Esophagus squamous epithelium (tissue), 4 donors: ENCODE measurements around the gene HSD17B4.
"Not testable (repeated sequence)": the region's sequence is repeated elsewhere in the genome, so short reads cannot be mapped to it uniquely, and the experiment has no call there.

Experiments
- CTCF ChIP-seq, 6 experiments: fragments of 450-650 bp in 4 of 6; fragments of 200-600 bp in 2 of 6; sonication (generic) in 2 of 6; IDR thresholded peaks; one replicate each; pipeline ENCODE4 v1.5.1; 2016 to 2019; ENCODE audit warnings: antibody characterized with exemption in 6 of 6, mild to moderate bottlenecking in 4 of 6, moderate library complexity in 4 of 6
- POLR2A ChIP-seq, 4 donors: fragments of 450-650 bp; IDR thresholded peaks; one replicate each; pipeline ENCODE4 v1.6.1; 2017; ENCODE audit warnings: antibody characterized with exemption in 4 of 4, mild to moderate bottlenecking in 4 of 4, moderate library complexity in 3 of 4

- not testable (repeated sequence) for TF ChIP-seq POLR2A, CTCF (IDR thresholded peaks at IDR 0.05)
Observed at GRCh38 chr5:119517115-119517514, 64.8 kb downstream of the HSD17B4 start.
